GM12891 (cell line): ENCODE results near the gene MRPL16.

Source experiments
- POLR2AphosphoS5 ChIP-seq: IDR thresholded peaks from 2 replicates; pipeline ENCODE4 v1.6.1; 2011; ENCODE audit warnings: low read depth, low read length, control low read depth
- TAF1 ChIP-seq: IDR thresholded peaks from 2 replicates; pipeline ENCODE4 v1.6.1; 2011; ENCODE audit warnings: low read depth, low read length, control low read depth

- TF ChIP-seq POLR2AphosphoS5, result no peak
- TF ChIP-seq TAF1, result no peak
Measured at GRCh38 chr11:59829358-59829757, 18.8 kb upstream of the MRPL16 start.
